ENCODE data around the gene BCL2.
A peak's percentile ranks its signal among the peaks of the same experiment; 100 is the strongest.

BCL2 gene

GRCh38 chr18:63319383-63320122 lies at the start of gene BCL2:
BCL2 (minus strand) TSS chr18:63319769.
- peak within 1 kb of the TSS; percentile 98 for H3K4me3 ChIP-seq (replicated peaks; ENCODE audit: low read depth, low read length)
- no peaks in the 10 kb centered on the region for H3K27me3 ChIP-seq (replicated peaks; ENCODE audit: control insufficient read depth, insufficient read depth, low read length)
- no peaks in the 10 kb centered on the region for H3K36me3 ChIP-seq (ENCODE audit: control insufficient read depth, insufficient read depth, low read length)
- DNase-seq (ENCODE audit: extremely low read depth, insufficient read length) = no peak
- TF ChIP-seq, protein P1, sequence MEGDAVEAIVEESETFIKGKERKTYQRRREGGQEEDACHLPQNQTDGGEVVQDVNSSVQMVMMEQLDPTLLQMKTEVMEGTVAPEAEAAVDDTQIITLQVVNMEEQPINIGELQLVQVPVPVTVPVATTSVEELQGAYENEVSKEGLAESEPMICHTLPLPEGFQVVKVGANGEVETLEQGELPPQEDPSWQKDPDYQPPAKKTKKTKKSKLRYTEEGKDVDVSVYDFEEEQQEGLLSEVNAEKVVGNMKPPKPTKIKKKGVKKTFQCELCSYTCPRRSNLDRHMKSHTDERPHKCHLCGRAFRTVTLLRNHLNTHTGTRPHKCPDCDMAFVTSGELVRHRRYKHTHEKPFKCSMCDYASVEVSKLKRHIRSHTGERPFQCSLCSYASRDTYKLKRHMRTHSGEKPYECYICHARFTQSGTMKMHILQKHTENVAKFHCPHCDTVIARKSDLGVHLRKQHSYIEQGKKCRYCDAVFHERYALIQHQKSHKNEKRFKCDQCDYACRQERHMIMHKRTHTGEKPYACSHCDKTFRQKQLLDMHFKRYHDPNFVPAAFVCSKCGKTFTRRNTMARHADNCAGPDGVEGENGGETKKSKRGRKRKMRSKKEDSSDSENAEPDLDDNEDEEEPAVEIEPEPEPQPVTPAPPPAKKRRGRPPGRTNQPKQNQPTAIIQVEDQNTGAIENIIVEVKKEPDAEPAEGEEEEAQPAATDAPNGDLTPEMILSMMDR (IDR thresholded peaks at IDR 0.05; ENCODE audit: insufficient read depth, low read length, poor library complexity, severe bottlenecking) = no peak

- TF ChIP-seq, protein P1 (IDR thresholded peaks at IDR 0.05; ENCODE audit: insufficient read depth, low read length, poor library complexity, severe bottlenecking) = no peak
- Histone ChIP-seq H3K4me3 (replicated peaks; ENCODE audit: low read depth, low read length) (no peak overlapping the region), H3K36me3 (ENCODE audit: control insufficient read depth, insufficient read depth, low read length) (no peaks in the 10 kb centered on the region), H3K27me3 (replicated peaks; ENCODE audit: control insufficient read depth, insufficient read depth, low read length) (no peaks in the 10 kb centered on the region)
- no peak for DNase-seq (ENCODE audit: extremely low read depth, insufficient read length)
Measured at GRCh38 chr18:63368611-63369010, 49.0 kb upstream of the BCL2 start.

DNA sequence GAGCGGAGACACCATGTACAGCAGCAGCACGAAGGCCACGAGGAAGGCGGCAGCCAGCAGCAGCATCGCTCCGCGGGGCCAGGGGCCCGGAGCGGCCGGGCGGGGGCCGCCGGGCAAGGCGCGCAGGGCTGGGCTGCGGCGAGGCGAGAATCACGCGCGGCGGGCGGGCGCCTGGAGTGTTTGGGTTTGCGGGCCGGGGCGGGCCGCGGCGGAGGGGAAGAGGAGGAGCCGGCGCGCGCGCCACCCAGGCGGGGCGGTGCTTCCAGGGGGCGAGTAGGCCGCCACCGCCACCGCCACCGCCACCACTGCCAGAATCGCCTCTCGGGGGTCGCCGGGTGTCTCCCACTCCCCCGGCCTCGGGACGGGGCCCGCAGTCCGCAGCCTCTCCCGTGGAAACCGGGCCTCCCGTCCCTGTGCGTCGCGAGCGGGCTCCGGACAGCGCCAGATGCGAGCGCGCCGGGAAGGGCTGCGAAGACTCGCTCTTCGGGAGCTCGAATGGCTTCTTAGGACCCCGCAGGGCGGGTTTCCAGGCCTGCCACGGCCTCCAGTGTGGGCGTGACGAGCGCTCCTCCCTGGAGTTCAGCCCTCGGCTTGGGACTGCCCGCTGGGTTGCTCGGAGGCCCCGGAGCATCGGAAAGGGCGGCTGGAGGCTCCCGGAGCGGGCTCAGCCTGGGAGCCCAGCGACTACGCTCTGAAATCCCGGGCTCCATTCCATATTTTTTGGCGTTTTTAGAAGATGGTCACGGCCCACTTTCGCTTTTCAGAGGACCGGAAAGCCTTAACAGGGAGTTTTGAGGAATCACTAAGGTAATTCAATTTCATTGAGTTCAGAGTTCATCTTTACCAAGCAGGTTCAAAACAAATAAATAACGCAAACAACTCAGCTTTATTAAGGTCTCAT lies 47.7 kb upstream of the BCL2 start, which contains the start of gene KDSR:
TSS of gene KDSR (minus strand) at position 154 of the 901 bp plus-strand sequence. CDS start at position 66, 88 bp downstream.
- DNase-seq (ENCODE audit: extremely low read depth, insufficient read length) = peak; percentile 90
- no peaks in the 10 kb centered on the region for H3K27me3 ChIP-seq (replicated peaks; ENCODE audit: control insufficient read depth, insufficient read depth, low read length)
- TF ChIP-seq, protein P1 (IDR thresholded peaks at IDR 0.05; ENCODE audit: insufficient read depth, low read length, poor library complexity, severe bottlenecking) = no peak
- no peaks in the 10 kb centered on the region for H3K36me3 ChIP-seq (ENCODE audit: control insufficient read depth, insufficient read depth, low read length)
- peak within 1 kb of the TSS; percentile 74 for H3K4me3 ChIP-seq (replicated peaks; ENCODE audit: low read depth, low read length)

- DNase-seq (ENCODE audit: extremely low read depth, insufficient read length) = peak; percentile 50
- TF ChIP-seq, protein P1 (IDR thresholded peaks at IDR 0.05; ENCODE audit: insufficient read depth, low read length, poor library complexity, severe bottlenecking) = no peak
- H3K27me3 ChIP-seq (replicated peaks; ENCODE audit: control insufficient read depth, insufficient read depth, low read length) = no peaks in the 10 kb centered on the region
Measured at GRCh38 chr18:63366213-63367052, 46.9 kb upstream of the BCL2 start.

GRCh38 chr18:63365876-63366212 lies 46.3 kb upstream of the BCL2 start:
- TF ChIP-seq, protein P1 (IDR thresholded peaks at IDR 0.05; ENCODE audit: insufficient read depth, low read length, poor library complexity, severe bottlenecking) = no peak
- Histone ChIP-seq H3K36me3 (ENCODE audit: control insufficient read depth, insufficient read depth, low read length) (no peaks in the 10 kb centered on the region; the same call in 1 of the 2 replicates), H3K27me3 (replicated peaks; ENCODE audit: control insufficient read depth, insufficient read depth, low read length) (no peaks in the 10 kb centered on the region), H3K4me3 (replicated peaks; ENCODE audit: low read depth, low read length) (peak overlapping the region; percentile 74)
- DNase-seq (ENCODE audit: extremely low read depth, insufficient read length) = no peak

More at GRCh38 chr18:63366213-63367052, 46.9 kb upstream of the BCL2 start:
- Histone ChIP-seq H3K36me3 (ENCODE audit: control insufficient read depth, insufficient read depth, low read length) (no peaks in the 10 kb centered on the region; the same call in 1 of the 2 replicates), H3K4me3 (replicated peaks; ENCODE audit: low read depth, low read length) (peak overlapping the region; percentile 74)

Data from GM06990 (cell line).